ENCODE results near the gene ZNF221. TPM values are rescaled to one million over a fixed set of nuclear protein-coding genes. Genes with fewer than 3 reads are reported as not detected.

ZNF221 gene
- total and polyA plus RNA-seq, 11 donors: 2.4 to 6.7 (median 3.7) TPM

- no peaks in the 10 kb centered on the region for H3K27me3 ChIP-seq
- peaks cover 0 to 52% (median 43%) of the 10 kb centered on the region in 9 donors for H3K36me3 ChIP-seq
- H3K4me3 ChIP-seq: no peak overlapping the region
- H3K4me1 ChIP-seq: peaks cover 0 to 6% (median 2%) of the 10 kb centered on the region in 12 donors
- no peak overlapping the region for H3K27ac ChIP-seq
- peaks cover 0 to 26% (median 0%) of the 10 kb centered on the region in 12 donors for H3K9me3 ChIP-seq
- intact Hi-C loops (cut with DNase I): no loop called here
- WGBS, 4 donors: 83 to 88% (median 86%) methylated on average over 10 of the region's 10 CpGs
- peak in 1 of 4 donors; percentile 8 for ATAC-seq
- no peak for TF ChIP-seq POLR2A (IDR thresholded peaks at IDR 0.05)
- TF ChIP-seq CTCF (IDR thresholded peaks at IDR 0.05): no peak
- DNase-seq: peak in 3 of 5 donors; percentile 30 to 39 (median 30)
These were observed 46.7 kb downstream of the ZNF221 start for GRCh38 chr19:43997631-43998290.

DNA sequence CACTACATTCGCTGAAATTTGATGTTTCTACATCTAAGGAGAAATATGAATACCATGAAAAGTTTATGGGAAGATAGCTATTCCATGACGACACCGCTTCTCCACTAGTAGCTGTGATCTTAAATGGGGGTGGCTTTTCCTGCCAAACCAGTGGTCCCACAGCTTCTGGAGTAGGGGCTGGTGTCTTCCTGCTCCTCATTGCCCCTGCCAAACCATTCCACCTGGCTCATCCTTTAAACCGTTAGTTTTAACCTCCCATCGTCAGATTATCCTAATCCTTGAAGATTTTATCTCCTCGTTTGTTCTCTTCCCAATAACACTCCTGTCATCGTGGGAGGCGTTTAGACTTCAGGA lies 51.2 kb downstream of the ZNF221 start:
- H3K27me3 ChIP-seq: no peaks in the 10 kb centered on the region
- intact Hi-C loops (cut with DNase I): loop anchor here in 9 of 10 donors (1.0 to 10.0 kb wide), 12 partner anchors 17 to 165 kb away; partner anchors contain the start of genes ZNF155 (in 6 of the 9), ZNF224 (in 4 of the 9), ZNF222 (in 2 of the 9) and ZNF223 (in 2 of the 9)
- DNase-seq: no peak
- peaks cover 0 to 18% (median 6%) of the 10 kb centered on the region in 9 donors for H3K36me3 ChIP-seq
- TF ChIP-seq CTCF (IDR thresholded peaks at IDR 0.05) (no peak), POLR2A (IDR thresholded peaks at IDR 0.05) (no peak)
- peaks cover 0 to 34% (median 2%) of the 10 kb centered on the region in 12 donors for H3K9me3 ChIP-seq
- WGBS, 4 donors: 8 to 11% (median 9%) methylated on average over 8 of the region's 8 CpGs
- ATAC-seq: no peak
- H3K4me3 ChIP-seq: peak overlapping the region; percentile 61 to 92 (median 82)
- peaks cover 0 to 28% (median 11%) of the 10 kb centered on the region in 12 donors for H3K4me1 ChIP-seq
- H3K27ac ChIP-seq: peak overlapping the region in 11 of 12 donors; percentile 52 to 84 (median 77)

DNA sequence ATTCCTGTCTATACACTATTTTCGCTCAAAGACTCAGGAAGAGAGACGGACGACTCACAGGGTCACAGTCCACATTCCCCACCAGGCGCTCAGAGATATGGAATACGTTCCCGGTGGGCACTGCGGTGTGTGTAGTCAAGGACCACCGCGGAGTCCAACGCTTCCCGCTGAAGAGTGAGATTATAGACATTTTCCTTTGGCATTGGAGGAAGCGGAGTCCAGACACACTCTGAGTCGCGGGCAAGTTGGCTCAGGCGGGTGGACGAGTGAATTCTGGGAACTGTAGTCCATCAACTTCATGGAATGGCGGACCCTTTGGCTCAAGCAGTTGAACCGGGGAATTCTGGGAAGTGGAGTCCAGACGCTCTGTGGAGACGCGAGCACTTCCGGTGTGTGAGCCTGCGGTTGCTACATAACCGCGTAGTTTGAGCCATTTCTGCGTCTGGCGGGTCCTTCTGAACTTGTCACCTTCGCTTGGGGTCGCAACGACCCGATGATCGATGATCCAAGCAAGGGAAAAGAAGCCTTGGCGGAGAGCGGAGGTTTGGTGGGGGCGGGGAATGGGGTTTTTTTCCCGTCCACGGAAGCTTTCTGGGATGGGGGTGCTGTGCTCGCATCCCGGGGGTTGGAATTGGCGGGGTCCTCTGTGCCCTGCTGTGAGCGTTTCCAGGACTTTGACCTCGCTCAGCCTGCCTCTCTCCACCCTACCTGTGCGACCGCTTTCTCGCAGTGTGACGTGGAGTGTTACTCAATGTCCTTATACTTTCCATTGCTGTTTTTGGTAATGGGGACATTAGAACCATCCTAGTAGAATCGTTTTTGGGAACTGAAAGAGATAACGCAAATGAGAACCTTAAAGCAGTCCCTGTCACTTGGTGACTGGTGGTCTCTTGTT lies 51.8 kb downstream of the ZNF221 start, which contains the start of gene ZNF230:
ZNF230 (plus strand) TSS at position 392 of the 895 bp plus-strand sequence. CDS start 4,122 bp downstream, outside the sequence.
- Histone ChIP-seq H3K36me3 (peaks cover 0 to 18% (median 11%) of the 10 kb centered on the region in 9 donors), H3K9me3 (peaks cover 0 to 39% (median 7%) of the 10 kb centered on the region in 12 donors), H3K4me3 (peak within 1 kb of the TSS; percentile 61 to 92 (median 82)), H3K4me1 (peaks cover 0 to 28% (median 11%) of the 10 kb centered on the region in 12 donors), H3K27me3 (no peaks in the 10 kb centered on the region), H3K27ac (peak within 1 kb of the TSS; percentile 37 to 84 (median 75))
- peak in 1 of 2 donors; percentile 41 for TF ChIP-seq POLR2A (IDR thresholded peaks at IDR 0.05)
- no peak for TF ChIP-seq CTCF (IDR thresholded peaks at IDR 0.05)
- DNase-seq (peak; percentile 89 to 95 (median 94)), ATAC-seq (peak; percentile 99 to 100 (median 100))
- intact Hi-C loops (cut with DNase I): loop anchor here in 9 of 10 donors (1.0 to 10.0 kb wide), 12 partner anchors 18 to 164 kb away; partner anchors contain the start of genes ZNF155 (in 6 of the 9), ZNF224 (in 4 of the 9), ZNF222 (in 2 of the 9) and ZNF223 (in 2 of the 9)
- 0 to 1% (median 1%) methylated on average over 40 to 48 of the region's 48 CpGs for WGBS, 4 donors
